ENCODE results near the gene CACNA1C. TPM values are rescaled to one million over a fixed set of nuclear protein-coding genes. Genes with fewer than 3 reads are reported as not detected.
A peak's percentile ranks its signal among the peaks of the same experiment; 100 is the strongest.

CACNA1C gene
- total RNA-seq, 5 donors from 2014 or later (not counting 1 experiment from before 2014, with no cell fraction given), result 0.10 to 0.26 (median 0.16) TPM

DNA sequence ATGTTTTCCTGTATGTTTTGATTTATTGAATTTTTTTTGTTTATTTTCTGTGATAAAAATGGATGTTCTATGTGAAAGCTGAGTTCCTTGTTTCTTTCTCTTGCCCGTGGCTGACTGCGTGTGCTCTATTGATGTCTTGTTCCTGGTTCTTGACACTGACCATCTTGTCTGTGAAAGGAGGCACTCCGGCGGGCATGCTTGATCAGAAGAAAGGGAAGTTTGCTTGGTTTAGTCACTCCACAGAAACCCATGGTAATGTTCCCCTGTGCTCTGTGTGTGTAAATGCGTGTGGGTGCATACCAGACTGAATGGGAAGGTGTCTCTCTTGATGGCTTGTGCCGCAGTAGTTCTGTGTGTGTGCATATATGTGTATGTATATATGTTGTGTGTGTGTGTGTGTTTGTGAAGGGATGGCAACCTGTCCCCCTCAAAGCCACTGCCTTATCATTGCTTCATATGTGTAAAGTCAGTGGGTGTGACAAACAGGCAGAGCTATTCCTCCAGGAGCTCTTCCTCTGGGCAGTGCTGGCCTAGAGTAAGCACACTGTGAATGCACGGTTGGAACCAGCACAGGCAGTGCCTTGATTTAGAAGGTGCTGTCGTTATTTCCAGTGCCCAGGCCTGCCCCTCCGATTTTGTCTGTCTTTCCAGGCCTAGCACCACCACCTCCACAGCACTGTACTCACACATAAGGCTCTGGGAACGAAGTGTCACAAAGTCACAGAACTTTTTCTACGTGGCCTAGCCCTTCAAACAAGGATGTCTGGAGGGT is 494.7 kb downstream of the CACNA1C start:
- no peak for ATAC-seq (replicated peaks in 1 of 4)

DNA sequence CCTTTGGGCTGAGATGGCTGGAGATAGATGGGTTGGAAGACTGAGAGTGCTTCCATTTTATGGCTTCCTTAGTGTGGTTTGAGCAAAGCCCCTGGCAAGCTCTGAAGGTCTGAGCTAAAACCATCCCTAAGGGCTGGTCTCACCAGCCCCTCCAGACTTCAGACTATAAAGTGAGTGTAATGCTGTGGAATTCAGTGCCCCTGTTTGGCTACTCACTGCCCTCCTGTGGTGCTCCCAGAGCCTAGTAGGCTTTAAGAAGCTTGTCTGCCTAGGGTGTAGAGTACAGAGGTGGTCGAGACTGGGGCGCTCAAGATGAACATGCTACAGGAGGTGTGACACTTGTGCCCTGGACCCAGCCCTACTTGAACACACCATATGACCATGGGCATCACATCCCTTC is 495.3 kb downstream of the CACNA1C start:
- Histone ChIP-seq H3K4me3 (ENCODE audit: control insufficient read depth in 1 of 2, extremely low read depth in 1 of 2, low read length in 1 of 2) (no peak overlapping the region), H3K4me1 (ENCODE audit: control insufficient read depth in 1 of 2, extremely low read depth in 1 of 2, insufficient read depth in 2 of 2, low read length in 2 of 2) (no peaks in the 10 kb centered on the region), H3K36me3 (ENCODE audit: control insufficient read depth in 2 of 2, extremely low read depth in 1 of 2, insufficient read depth in 1 of 2, low read length in 1 of 2) (no peaks in the 10 kb centered on the region), H3K27ac (ENCODE audit: low read length) (no peak overlapping the region), H3K9me3 (no peaks in the 10 kb centered on the region), H3K27me3 (replicated peaks in 1 of 2; ENCODE audit: control insufficient read depth in 2 of 2, extremely low read depth in 1 of 2, insufficient read depth in 2 of 2, low read length in 1 of 2) (peaks cover 0 to 24% of the 10 kb centered on the region in 2 experiments)
- Mint-ChIP-seq H3K4me1 (no peaks in the 10 kb centered on the region), H3K27me3 (peaks cover 8 to 11% of the 10 kb centered on the region in 2 donors), H3K27ac (no peak overlapping the region), H3K4me3 (no peak overlapping the region), H3K36me3 (no peaks in the 10 kb centered on the region), H3K9me3 (no peaks in the 10 kb centered on the region)
- DNase-seq (no peak), ATAC-seq (replicated peaks in 1 of 4) (no peak)
- WGBS (ENCODE audit: insufficient coverage), result 60% methylated on average over 2 of the region's 2 CpGs
- CTCF ChIA-PET, result no interaction called here
- POLR2A ChIA-PET, result no interaction called here

More for the DNA sequence above, 494.7 kb downstream of the CACNA1C start:
- DNase-seq, result peak in 1 of 35 experiments; percentile 4
- Mint-ChIP-seq H3K4me1 (no peaks in the 10 kb centered on the region), H3K27me3 (peaks cover 8 to 13% of the 10 kb centered on the region in 2 donors), H3K4me3 (no peak overlapping the region), H3K9me3 (no peaks in the 10 kb centered on the region), H3K27ac (no peak overlapping the region), H3K36me3 (no peaks in the 10 kb centered on the region)
- 84% methylated on average over 5 of the region's 11 CpGs for WGBS (ENCODE audit: insufficient coverage)
- ChIA-PET CTCF (interaction anchor here in 1 of 2 donors (0.5 kb wide), 1 partner anchor 26 kb away, joined by 5 read pairs; no protein-coding TSS in a partner anchor), POLR2A (no interaction called here)
- peaks cover 0 to 20% of the 10 kb centered on the region in 2 experiments for H3K27me3 ChIP-seq (replicated peaks in 1 of 2; ENCODE audit: control insufficient read depth in 2 of 2, extremely low read depth in 1 of 2, insufficient read depth in 2 of 2, low read length in 1 of 2)
- no peaks in the 10 kb centered on the region for H3K36me3 ChIP-seq (ENCODE audit: control insufficient read depth in 2 of 2, extremely low read depth in 1 of 2, insufficient read depth in 1 of 2, low read length in 1 of 2)
- H3K27ac ChIP-seq (ENCODE audit: low read length), result no peak overlapping the region
- no peaks in the 10 kb centered on the region for H3K4me1 ChIP-seq (ENCODE audit: control insufficient read depth in 1 of 2, extremely low read depth in 1 of 2, insufficient read depth in 2 of 2, low read length in 2 of 2)
- no peak overlapping the region for H3K4me3 ChIP-seq (ENCODE audit: control insufficient read depth in 1 of 2, extremely low read depth in 1 of 2, low read length in 1 of 2)
- H3K9me3 ChIP-seq, result no peaks in the 10 kb centered on the region

DNA sequence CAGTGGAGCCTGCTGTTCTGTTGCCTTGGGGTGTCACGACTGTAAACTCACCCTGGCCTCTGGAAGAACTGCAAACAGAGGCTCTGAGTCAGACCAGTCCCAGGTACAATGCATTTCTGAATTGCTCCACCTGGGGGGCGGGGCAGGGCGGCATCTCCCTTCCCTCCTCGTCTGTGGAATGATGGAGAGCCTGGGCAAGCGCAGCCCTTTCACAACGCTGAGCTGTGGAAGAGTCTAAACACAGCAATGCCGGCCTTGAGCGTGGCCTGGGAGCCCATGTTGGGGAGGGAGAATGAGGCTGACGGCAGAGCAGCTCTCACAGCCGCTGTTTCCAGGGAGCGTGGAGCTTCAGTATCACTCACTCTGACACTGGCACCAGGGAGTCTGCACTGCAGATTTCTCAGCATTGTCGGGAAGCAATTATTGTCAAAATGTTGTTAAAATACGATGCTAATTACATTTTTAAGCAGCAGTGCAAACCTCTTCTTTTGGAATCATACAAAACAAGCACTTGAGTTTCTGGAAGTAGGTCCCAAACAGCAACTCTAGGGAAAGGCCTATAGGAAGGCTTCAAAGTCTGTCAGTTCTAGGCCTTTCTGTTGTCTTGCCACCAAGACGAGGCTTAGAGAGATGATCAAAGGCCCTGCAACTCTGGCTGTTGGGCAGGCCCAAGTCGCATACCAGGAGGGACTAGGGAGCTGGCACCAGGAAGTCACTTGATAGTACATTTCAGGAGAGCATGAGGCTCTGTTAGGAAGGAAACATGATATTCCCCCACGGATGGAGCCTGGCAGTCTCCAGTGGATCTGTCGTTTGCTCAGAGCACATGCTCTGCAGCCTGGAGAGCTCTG is 498.0 kb downstream of the CACNA1C start:
- H3K27ac ChIP-seq (ENCODE audit: low read length), result no peak overlapping the region
- ChIA-PET POLR2A (no interaction called here), CTCF (no interaction called here)
- no peaks in the 10 kb centered on the region for H3K4me1 Mint-ChIP-seq
- H3K27ac Mint-ChIP-seq, result no peak overlapping the region
- H3K27me3 Mint-ChIP-seq, result peaks cover 6 to 8% of the 10 kb centered on the region in 2 donors
- 81% methylated on average over 12 of the region's 17 CpGs for WGBS (ENCODE audit: insufficient coverage)
- H3K4me1 ChIP-seq (ENCODE audit: control insufficient read depth in 1 of 2, extremely low read depth in 1 of 2, insufficient read depth in 2 of 2, low read length in 2 of 2), result no peaks in the 10 kb centered on the region
- H3K27me3 ChIP-seq (replicated peaks in 1 of 2; ENCODE audit: control insufficient read depth in 2 of 2, extremely low read depth in 1 of 2, insufficient read depth in 2 of 2, low read length in 1 of 2), result peaks cover 0 to 25% of the 10 kb centered on the region in 2 experiments
- H3K9me3 ChIP-seq, result no peaks in the 10 kb centered on the region
- no peak overlapping the region for H3K4me3 Mint-ChIP-seq
- H3K36me3 ChIP-seq (ENCODE audit: control insufficient read depth in 2 of 2, extremely low read depth in 1 of 2, insufficient read depth in 1 of 2, low read length in 1 of 2), result no peaks in the 10 kb centered on the region
- DNase-seq, result no peak
- H3K36me3 Mint-ChIP-seq, result no peaks in the 10 kb centered on the region
- H3K4me3 ChIP-seq (ENCODE audit: control insufficient read depth in 1 of 2, extremely low read depth in 1 of 2, low read length in 1 of 2), result no peak overlapping the region
- no peaks in the 10 kb centered on the region for H3K9me3 Mint-ChIP-seq
- ATAC-seq (replicated peaks in 1 of 4), result no peak

DNA sequence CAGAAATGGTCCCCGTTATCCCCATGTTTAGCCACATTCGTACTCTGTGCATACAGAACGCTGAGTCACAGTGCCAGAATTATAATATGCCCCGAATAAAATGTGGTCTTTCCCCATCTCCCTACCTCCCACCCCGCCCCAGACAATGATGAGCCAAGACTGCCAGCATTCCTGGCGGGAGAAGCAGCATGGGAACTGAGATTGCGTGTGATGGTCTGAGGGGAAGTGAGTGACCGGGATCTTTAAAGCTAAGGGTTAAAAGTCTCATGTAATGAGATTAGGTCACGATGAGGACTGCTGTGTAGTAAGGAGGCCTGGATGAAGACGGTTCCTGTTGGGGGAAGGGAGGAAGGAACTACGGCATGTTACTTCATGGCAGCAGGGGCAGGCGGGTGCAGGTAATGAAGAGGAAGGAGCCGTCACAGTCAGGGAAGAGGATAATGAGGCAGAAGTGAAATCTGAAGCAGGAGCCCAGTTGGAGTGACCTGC is 498.7 kb downstream of the CACNA1C start:
- H3K36me3 Mint-ChIP-seq, result no peaks in the 10 kb centered on the region
- no peaks in the 10 kb centered on the region for H3K4me1 Mint-ChIP-seq
- H3K4me3 ChIP-seq (ENCODE audit: control insufficient read depth in 1 of 2, extremely low read depth in 1 of 2, low read length in 1 of 2), result no peak overlapping the region
- peaks cover 0 to 28% of the 10 kb centered on the region in 2 experiments for H3K27me3 ChIP-seq (replicated peaks in 1 of 2; ENCODE audit: control insufficient read depth in 2 of 2, extremely low read depth in 1 of 2, insufficient read depth in 2 of 2, low read length in 1 of 2)
- H3K9me3 Mint-ChIP-seq, result no peaks in the 10 kb centered on the region
- H3K27me3 Mint-ChIP-seq, result peaks cover 6 to 8% of the 10 kb centered on the region in 2 donors
- ATAC-seq (replicated peaks in 1 of 4) (no peak), DNase-seq (no peak)
- no peaks in the 10 kb centered on the region for H3K4me1 ChIP-seq (ENCODE audit: control insufficient read depth in 1 of 2, extremely low read depth in 1 of 2, insufficient read depth in 2 of 2, low read length in 2 of 2)
- H3K27ac Mint-ChIP-seq, result no peak overlapping the region
- ChIA-PET POLR2A (no interaction called here), CTCF (no interaction called here)
- no peak overlapping the region for H3K27ac ChIP-seq (ENCODE audit: low read length)
- no peak overlapping the region for H3K4me3 Mint-ChIP-seq
- 89% methylated on average over 10 of the region's 13 CpGs for WGBS (ENCODE audit: insufficient coverage)
- H3K9me3 ChIP-seq, result no peaks in the 10 kb centered on the region
- H3K36me3 ChIP-seq (ENCODE audit: control insufficient read depth in 2 of 2, extremely low read depth in 1 of 2, insufficient read depth in 1 of 2, low read length in 1 of 2), result no peaks in the 10 kb centered on the region

DNA sequence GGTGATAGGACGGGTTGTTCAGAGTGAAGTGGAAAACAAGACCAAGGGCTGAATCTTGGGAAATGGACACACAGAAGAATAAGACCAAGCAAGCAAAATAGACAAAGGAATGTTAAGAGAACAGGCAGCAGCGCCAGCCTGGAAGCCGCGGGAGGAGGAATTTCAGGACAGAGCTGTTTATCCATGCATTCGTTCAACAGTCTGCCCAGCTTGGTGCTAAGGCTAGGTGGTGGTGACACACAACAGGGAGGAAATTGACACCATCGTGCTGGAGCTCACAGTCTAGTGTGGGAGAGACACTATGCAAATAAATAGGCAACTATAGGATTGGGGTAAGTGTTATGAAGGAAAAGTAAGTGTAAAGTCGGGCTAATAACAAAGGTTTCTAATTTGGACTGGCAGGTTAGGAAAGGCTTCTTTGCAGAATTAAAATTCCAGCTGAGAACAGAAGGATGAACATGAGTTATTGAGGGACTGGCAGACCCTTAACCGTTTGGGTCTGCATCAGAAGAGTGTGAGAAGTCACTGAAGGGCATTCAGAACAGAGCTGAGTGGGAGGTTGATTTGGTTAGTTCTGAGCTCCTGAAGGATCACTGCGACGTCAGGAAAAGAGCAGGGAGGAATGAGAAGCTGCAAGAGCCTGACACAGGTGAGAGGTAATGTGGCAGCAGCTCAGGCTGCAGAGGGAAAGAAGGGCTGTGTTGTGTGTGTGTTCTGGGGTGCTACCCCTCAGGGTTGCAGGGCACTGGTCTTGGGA is 499.4 kb downstream of the CACNA1C start:
- Mint-ChIP-seq H3K36me3 (no peaks in the 10 kb centered on the region), H3K4me3 (no peak overlapping the region), H3K27ac (no peak overlapping the region), H3K27me3 (peaks cover 6 to 8% of the 10 kb centered on the region in 2 donors), H3K4me1 (no peaks in the 10 kb centered on the region), H3K9me3 (no peaks in the 10 kb centered on the region)
- H3K4me1 ChIP-seq (ENCODE audit: control insufficient read depth in 1 of 2, extremely low read depth in 1 of 2, insufficient read depth in 2 of 2, low read length in 2 of 2), result no peaks in the 10 kb centered on the region
- POLR2A ChIA-PET, result no interaction called here
- H3K9me3 ChIP-seq, result no peaks in the 10 kb centered on the region
- H3K27ac ChIP-seq (ENCODE audit: low read length), result no peak overlapping the region
- CTCF ChIA-PET, result no interaction called here
- H3K36me3 ChIP-seq (ENCODE audit: control insufficient read depth in 2 of 2, extremely low read depth in 1 of 2, insufficient read depth in 1 of 2, low read length in 1 of 2), result no peaks in the 10 kb centered on the region
- ATAC-seq (replicated peaks in 1 of 4), result no peak
- H3K27me3 ChIP-seq (replicated peaks in 1 of 2; ENCODE audit: control insufficient read depth in 2 of 2, extremely low read depth in 1 of 2, insufficient read depth in 2 of 2, low read length in 1 of 2), result peaks cover 0 to 28% of the 10 kb centered on the region in 2 experiments
- WGBS (ENCODE audit: insufficient coverage), result 79% methylated on average over 10 of the region's 10 CpGs
- no peak overlapping the region for H3K4me3 ChIP-seq (ENCODE audit: control insufficient read depth in 1 of 2, extremely low read depth in 1 of 2, low read length in 1 of 2)
- DNase-seq, result no peak

Data from T-cell (primary cell).